IPS-NIHi11 (cell line): ENCODE measurements around the gene COA1.

Experiments used
- DNase-seq: peaks from one replicate; pipeline ENCODE4 v3.0.0; 2012; ENCODE audit warnings: mixed read lengths, low spot score

The COA1 gene

GRCh38 chr7:43590862-43591557 lies 138.3 kb downstream of the COA1 start:
- no peak for DNase-seq

GRCh38 chr7:43589728-43590127 lies 139.6 kb downstream of the COA1 start:
- DNase-seq, result no peak
